HepG2 (cell line): ENCODE data around the gene KANSL3. TPM values are rescaled to one million over a fixed set of nuclear protein-coding genes. Genes with fewer than 3 reads are reported as not detected.
A peak's percentile ranks its signal among the peaks of the same experiment; 100 is the strongest.

ENCODE experiments used
- BATF2 ChIP-seq: sonication (generic); formaldehyde crosslinking; IDR thresholded peaks from 2 replicates; pipeline ENCODE4 v1.8.0; 2022; ENCODE audit warnings: mild to moderate bottlenecking, missing genetic modification reagents, moderate library complexity
- DNMT3B ChIP-seq: conservative IDR thresholded peaks from 2 replicates; pipeline ENCODE4 v1.6.1; 2016; ENCODE audit warnings: missing biosample characterization, control low read depth
- ESRRA ChIP-seq: sonication (generic); formaldehyde crosslinking; IDR thresholded peaks from 2 replicates; pipeline ENCODE4 v1.5.1; 2020; ENCODE audit warnings: mild to moderate bottlenecking, low read depth, missing genetic modification reagents
- FOXP1 ChIP-seq, 2 experiments: fragments of 450-650 bp in 1 of 2; IDR thresholded peaks; 2 replicates each; pipeline ENCODE4 v1.6.1; 2017 to 2018; ENCODE audit warnings: antibody characterized with exemption in 1 of 2
- JDP2 ChIP-seq: sonication (generic); formaldehyde crosslinking; IDR thresholded peaks from 2 replicates; pipeline ENCODE4 v1.8.1; 2022; ENCODE audit warnings: missing genetic modification reagents, borderline replicate concordance
- KDM3A ChIP-seq: IDR thresholded peaks from 2 replicates; pipeline ENCODE4 v1.6.1; 2018; ENCODE audit warnings: low read depth, missing compliant biosample characterization
- MBNL3 ChIP-seq: fragments of 250-450 bp; sonication (Bioruptor Pico); conservative IDR thresholded peaks from 2 replicates; pipeline ENCODE4 v1.8.0; 2022; ENCODE audit warnings: mild to moderate bottlenecking, inconsistent platforms
- MTA3 ChIP-seq: sonication (generic); formaldehyde crosslinking; IDR thresholded peaks from 2 replicates; pipeline ENCODE4 v1.4.0; 2020; ENCODE audit warnings: missing genetic modification reagents
- NFKBIZ ChIP-seq: IDR thresholded peaks from 2 replicates; pipeline ENCODE4 v1.6.1; 2018; ENCODE audit warnings: missing genetic modification reagents, missing compliant biosample characterization
- PHF20 ChIP-seq: sonication (generic); formaldehyde crosslinking; IDR thresholded peaks from 2 replicates; pipeline ENCODE4 v1.5.0; 2020; ENCODE audit warnings: mild to moderate bottlenecking, missing genetic modification reagents
- PLRG1 ChIP-seq: fragments of 450-650 bp; conservative IDR thresholded peaks from 2 replicates; pipeline ENCODE4 v1.6.1; 2016
- POLR2A ChIP-seq, 2 experiments: IDR thresholded peaks; 2 replicates each; pipeline ENCODE4 v1.6.1; 2011; ENCODE audit warnings: low read depth in 2 of 2, low read length in 2 of 2, mild to moderate bottlenecking in 1 of 2, moderate library complexity in 1 of 2; ENCODE audit not compliant: insufficient read depth in 1 of 2
- PPARG ChIP-seq: conservative IDR thresholded peaks from 2 replicates; pipeline ENCODE4 v1.6.1; 2016; ENCODE audit warnings: missing biosample characterization, missing genetic modification reagents
- SAFB2 ChIP-seq: sonication (generic); formaldehyde crosslinking; IDR thresholded peaks from 2 replicates; pipeline ENCODE4 v1.5.1; 2020; ENCODE audit warnings: missing genetic modification reagents, low read depth, mild to moderate bottlenecking, borderline replicate concordance
- TBL1XR1 ChIP-seq: fragments of 150-350 bp; IDR thresholded peaks from 2 replicates; pipeline ENCODE4 v1.6.1; 2014; ENCODE audit warnings: borderline replicate concordance, low read length; ENCODE audit not compliant: partially characterized antibody
- THAP11 ChIP-seq: IDR thresholded peaks from 2 replicates; pipeline ENCODE4 v1.6.1; 2016; ENCODE audit warnings: missing biosample characterization, missing genetic modification reagents
- TRAFD1 ChIP-seq: sonication (generic); formaldehyde crosslinking; IDR thresholded peaks from 2 replicates; pipeline ENCODE4 v1.5.1; 2020; ENCODE audit warnings: missing genetic modification reagents, mild to moderate bottlenecking, borderline replicate concordance
- ZBTB1 ChIP-seq: sonication (generic); formaldehyde crosslinking; IDR thresholded peaks from 2 replicates; pipeline ENCODE4 v1.4.0; 2020; ENCODE audit warnings: missing genetic modification reagents, borderline replicate concordance
- ZC3H13 ChIP-seq: sonication (generic); formaldehyde crosslinking; IDR thresholded peaks from 2 replicates; pipeline ENCODE4 v1.8.1; 2023; ENCODE audit warnings: mild to moderate bottlenecking, missing genetic modification reagents, moderate library complexity
- ZFP36L2 ChIP-seq: sonication (generic); formaldehyde crosslinking; IDR thresholded peaks from 2 replicates; pipeline ENCODE4 v1.4.0; 2020; ENCODE audit warnings: missing genetic modification reagents
- ZNF20 ChIP-seq: sonication (generic); formaldehyde crosslinking; IDR thresholded peaks from 2 replicates; pipeline ENCODE4 v1.4.0; 2020; ENCODE audit warnings: mild to moderate bottlenecking, moderate library complexity, missing genetic modification reagents
- ZNF24 ChIP-seq: fragments of 450-650 bp; IDR thresholded peaks from 2 replicates; pipeline ENCODE4 v1.6.1; 2017; ENCODE audit warnings: antibody characterized with exemption, mild to moderate bottlenecking
- ZNF276 ChIP-seq: sonication (generic); formaldehyde crosslinking; IDR thresholded peaks from 2 replicates; pipeline ENCODE4 v1.4.0; 2020; ENCODE audit warnings: mild to moderate bottlenecking, low read depth, missing genetic modification reagents
- ZNF549 ChIP-seq: sonication (generic); formaldehyde crosslinking; IDR thresholded peaks from 2 replicates; pipeline ENCODE4 v1.5.0; 2020; ENCODE audit warnings: missing genetic modification reagents
- ZNF570 ChIP-seq: sonication (generic); formaldehyde crosslinking; IDR thresholded peaks from 2 replicates; pipeline ENCODE4 v1.4.0; 2020; ENCODE audit warnings: mild to moderate bottlenecking, missing genetic modification reagents, borderline replicate concordance
- ZNF652 ChIP-seq: IDR thresholded peaks from 2 replicates; pipeline ENCODE4 v1.6.1; 2016; ENCODE audit warnings: low read depth, borderline replicate concordance
- ZNF660 ChIP-seq: sonication (generic); formaldehyde crosslinking; IDR thresholded peaks from 2 replicates; pipeline ENCODE4 v1.5.1; 2020; ENCODE audit warnings: mild to moderate bottlenecking, low read depth, missing genetic modification reagents, borderline replicate concordance
- ZNF761 ChIP-seq: sonication (generic); formaldehyde crosslinking; conservative IDR thresholded peaks from 2 replicates; pipeline ENCODE4 v1.4.0; 2020; ENCODE audit warnings: mild to moderate bottlenecking, missing genetic modification reagents
- ZZZ3 ChIP-seq: sonication (generic); formaldehyde crosslinking; IDR thresholded peaks from 2 replicates; pipeline ENCODE4 v1.4.0; 2020; ENCODE audit warnings: missing genetic modification reagents, mild to moderate bottlenecking, borderline replicate concordance
- polyA plus RNA-seq, 8 experiments: library from polyadenylated mRNA; depleted of rRNA in 3 of 8; stranded (reverse) in 7 of 8; unstranded in 1 of 8; fragments of >200 nt; fragmentation: Illumina TruSeq in 4 of 8; extraction: Trizol in 4 of 8; gene quantifications; 2 replicates each; pipeline versions ENCODE4 v1.2.1 to v1.2.3, GENCODE V29; 2011 to 2016; ENCODE audit warnings: low read depth in 4 of 8, missing spikeins in 1 of 8, mixed read lengths in 1 of 8; ENCODE audit not compliant: insufficient read depth in 1 of 8
- total RNA-seq, 5 experiments: library from RNA; depleted of rRNA; stranded (reverse); fragments of >200 nt; fragmentation: Illumina TruSeq; extraction: Trizol; gene quantifications; 2 replicates each; pipeline ENCODE4 v1.2.3, GENCODE V29; 2016; ENCODE audit warnings: low read depth in 1 of 5

Gene KANSL3
- total and polyA plus RNA-seq, 2 of the 13 experiments (the other 11 are each of a cell fraction or from before 2014, with no cell fraction given), result 20.8 to 37.3 TPM

- TF ChIP-seq ZFP36L2 (CRISPR knock-in tag) (no peak), ZNF652 (CRISPR knock-in tag) (no peak), ZNF761 (no peak), ZBTB1 (CRISPR knock-in tag) (no peak), ZNF549 (CRISPR knock-in tag) (no peak), TBL1XR1 (no peak), ZNF570 (CRISPR knock-in tag) (no peak), PPARG (CRISPR knock-in tag) (0 out of 2 replicates have a peak, but pooled peaks have one; percentile 34), BATF2 (CRISPR knock-in tag) (no peak), PHF20 (CRISPR knock-in tag) (no peak; the same call in 1 of the 2 replicates), ZNF20 (CRISPR knock-in tag) (no peak), ZNF24 (no peak), ZNF276 (CRISPR knock-in tag) (no peak), POLR2A (IDR thresholded peaks at IDR 0.05; ENCODE audit: insufficient read depth in 1 of 2, low read depth in 2 of 2, low read length in 2 of 2) (no peak), NFKBIZ (CRISPR knock-in tag) (no peak; the same call in 1 of the 2 replicates), MTA3 (CRISPR knock-in tag) (no peak), TRAFD1 (CRISPR knock-in tag) (no peak), ESRRA (no peak; the same call in none of the 2 replicates), PLRG1 (no peak), ZNF660 (no peak), ZZZ3 (no peak), SAFB2 (CRISPR knock-in tag) (no peak), DNMT3B (CRISPR knock-in tag) (no peak), JDP2 (no peak), KDM3A (CRISPR knock-in tag) (no peak), FOXP1 (IDR thresholded peaks at IDR 0.05) (no peak), FOXP1 (CRISPR knock-in tag; IDR thresholded peaks at IDR 0.05) (no peak), ZC3H13 (0 out of 2 replicates have a peak, but pooled peaks have one; percentile 29), THAP11 (CRISPR knock-in tag) (peak; percentile 21; the same call in 1 of the 2 replicates), MBNL3 (CRISPR knock-in tag) (no peak)
These were observed 83.6 kb downstream of the KANSL3 start (continued) for GRCh38 chr2:96554293-96555145.
